Progenitor cell of endocrine pancreas (in vitro differentiated cells): ENCODE results near the gene DPAGT1. TPM values are rescaled to one million over a fixed set of nuclear protein-coding genes. Genes with fewer than 3 reads are reported as not detected.

Experiments used
- DNase-seq: peaks from one replicate; pipeline ENCODE4 v3.0.0; 2021; ENCODE audit warnings: low spot score; ENCODE audit not compliant: unreplicated experiment
- H3K27ac Mint-ChIP-seq: 2 replicates; pipeline ENCODE4 v1.8.0; 2021; ENCODE audit warnings: mild to moderate bottlenecking, moderate library complexity, mixed read lengths
- H3K27me3 Mint-ChIP-seq: 2 replicates; pipeline ENCODE4 v1.8.0; 2021; ENCODE audit warnings: mixed read lengths
- H3K36me3 Mint-ChIP-seq: 2 replicates; pipeline ENCODE4 v1.8.0; 2022; ENCODE audit warnings: mixed read lengths; ENCODE audit not compliant: insufficient read depth
- H3K4me1 Mint-ChIP-seq: 2 replicates; pipeline ENCODE4 v1.8.0; 2021; ENCODE audit warnings: low read depth, mixed read lengths
- H3K4me3 Mint-ChIP-seq: 2 replicates; pipeline ENCODE4 v1.8.0; 2021; ENCODE audit warnings: low read depth, mild to moderate bottlenecking, moderate library complexity, mixed read lengths
- H3K9me3 Mint-ChIP-seq: 2 replicates; pipeline ENCODE4 v1.8.0; 2021; ENCODE audit warnings: low read depth, mixed read lengths
- CTCF ChIP-seq: fragments of 200-600 bp; sonication (generic); IDR thresholded peaks from one replicate; pipeline ENCODE4 v1.5.0; 2021; ENCODE audit warnings: antibody characterized with exemption, mild to moderate bottlenecking; ENCODE audit not compliant: unreplicated experiment
- total RNA-seq: library from RNA; stranded (reverse); gene quantifications from 2 replicates; pipeline ENCODE4 v1.2.1, GENCODE V29; 2021

Gene DPAGT1
- total RNA-seq, 1 donor from 2014 or later: 53.4 TPM

- no peak overlapping the region for H3K27ac Mint-ChIP-seq
- H3K4me1 Mint-ChIP-seq: peaks cover 5% of the 10 kb centered on the region
These were observed 14.0 kb upstream of the DPAGT1 start for GRCh38 chr11:119115484-119116234.

GRCh38 chr11:119114351-119114750, 12.7 kb upstream of the DPAGT1 start:
- H3K27me3 Mint-ChIP-seq: peaks cover 1% of the 10 kb centered on the region
- no peaks in the 10 kb centered on the region for H3K36me3 Mint-ChIP-seq
- no peak overlapping the region for H3K27ac Mint-ChIP-seq
- no peaks in the 10 kb centered on the region for H3K9me3 Mint-ChIP-seq
- DNase-seq: no peak
- no peaks in the 10 kb centered on the region for H3K4me1 Mint-ChIP-seq
- no peak for TF ChIP-seq CTCF
- H3K4me3 Mint-ChIP-seq: no peak overlapping the region

More at GRCh38 chr11:119115484-119116234, 14.0 kb upstream of the DPAGT1 start:
- no peaks in the 10 kb centered on the region for H3K9me3 Mint-ChIP-seq
- no peak overlapping the region for H3K4me3 Mint-ChIP-seq
- TF ChIP-seq CTCF: no peak
- H3K36me3 Mint-ChIP-seq: no peaks in the 10 kb centered on the region
- DNase-seq: no peak
- no peaks in the 10 kb centered on the region for H3K27me3 Mint-ChIP-seq

GRCh38 chr11:119113716-119114115, 12.1 kb upstream of the DPAGT1 start:
- Mint-ChIP-seq H3K36me3 (no peaks in the 10 kb centered on the region), H3K4me1 (no peaks in the 10 kb centered on the region), H3K9me3 (no peaks in the 10 kb centered on the region), H3K4me3 (no peak overlapping the region), H3K27me3 (peaks cover 7% of the 10 kb centered on the region), H3K27ac (no peak overlapping the region)
- DNase-seq: no peak
- TF ChIP-seq CTCF: no peak

GRCh38 chr11:119112314-119113020, 10.8 kb upstream of the DPAGT1 start:
- H3K9me3 Mint-ChIP-seq: no peaks in the 10 kb centered on the region
- H3K36me3 Mint-ChIP-seq: no peaks in the 10 kb centered on the region
- peaks cover 2% of the 10 kb centered on the region for H3K4me1 Mint-ChIP-seq
- peaks cover 15% of the 10 kb centered on the region for H3K27me3 Mint-ChIP-seq
- H3K4me3 Mint-ChIP-seq: no peak overlapping the region
- H3K27ac Mint-ChIP-seq: no peak overlapping the region
- no peak for TF ChIP-seq CTCF
- DNase-seq: no peak

- no peak for TF ChIP-seq CTCF
- Mint-ChIP-seq H3K27ac (no peak overlapping the region), H3K9me3 (no peaks in the 10 kb centered on the region), H3K36me3 (no peaks in the 10 kb centered on the region), H3K4me1 (peaks cover 4% of the 10 kb centered on the region), H3K4me3 (no peak overlapping the region), H3K27me3 (peaks cover 15% of the 10 kb centered on the region)
- DNase-seq: no peak
These were observed 9.8 kb upstream of the DPAGT1 start for GRCh38 chr11:119111361-119111925.
